Transverse colon (tissue), 4 donors: ENCODE data around the gene HEXD. TPM values are rescaled to one million over a fixed set of nuclear protein-coding genes. Genes with fewer than 3 reads are reported as not detected.

Experiments
- DNase-seq: peaks from one replicate; pipeline ENCODE4 v3.0.0-alpha.2; 2019
- H3K27ac ChIP-seq, 4 donors: fragments of 200-600 bp; sonication (generic); 2 replicates each; pipeline ENCODE4 v1.5.1; 2016 to 2018; ENCODE audit warnings: inconsistent platforms in 4 of 4
- H3K27me3 ChIP-seq: fragments of 200-600 bp; sonication (generic); 2 replicates; pipeline ENCODE4 v1.5.1; 2017; ENCODE audit warnings: inconsistent platforms
- H3K36me3 ChIP-seq, 4 donors: fragments of 200-600 bp; sonication (generic); 2 replicates each; pipeline ENCODE4 v1.5.1; 2017 to 2019; ENCODE audit warnings: inconsistent platforms in 4 of 4
- H3K4me1 ChIP-seq, 4 donors: fragments of 200-600 bp; sonication (generic); 2 replicates each; pipeline ENCODE4 v1.5.1; 2017 to 2020; ENCODE audit warnings: inconsistent platforms in 4 of 4
- H3K4me3 ChIP-seq, 4 donors: fragments of 200-600 bp; sonication (generic); 1 replicate in 1 of 4; 2 replicates in 3 of 4; pipeline versions ENCODE4 v1.5.1 to v1.6.1; 2017 to 2019; ENCODE audit warnings: inconsistent platforms in 4 of 4
- H3K9me3 ChIP-seq, 2 donors: fragments of 200-600 bp; sonication (generic); 2 replicates each; pipeline ENCODE4 v1.5.1; 2017 to 2019; ENCODE audit warnings: inconsistent platforms in 2 of 2
- EP300 ChIP-seq: sonication (generic); formaldehyde crosslinking; IDR thresholded peaks from one replicate; pipeline ENCODE4 v1.6.1; 2017; ENCODE audit warnings: antibody characterized with exemption, low read depth
- POLR2A ChIP-seq: fragments of 450-650 bp; IDR thresholded peaks from one replicate; pipeline ENCODE4 v1.6.1; 2016; ENCODE audit warnings: antibody characterized with exemption, mild to moderate bottlenecking, moderate library complexity
- POLR2AphosphoS5 ChIP-seq, 3 donors: sonication (generic); formaldehyde crosslinking; IDR thresholded peaks; one replicate each; pipeline ENCODE4 v1.6.1; 2016; ENCODE audit warnings: antibody characterized with exemption in 3 of 3
- WGBS, 2 donors: methylation state at CpG; one replicate each; pipeline ENCODE4 v1.1.5; 2018; ENCODE audit warnings: low coverage in 1 of 2; 5-methylcytosine and 5-hydroxymethylcytosine counted together
- in situ Hi-C, 4 donors: fragments of 200-750 bp; cut with MboI; loops; one replicate each; pipeline versions ENCODE4 v1.15.0 to v1.15.1; 2017; ENCODE audit warnings: low sequenced_read_pairs in 3 of 4, low pct_ligation_motif_present in 1 of 4, low pct_unique_long_range_greater_than_20kb in 1 of 4
- intact Hi-C: fragments of 100-400 bp; cut with DNase I; formaldehyde crosslinking; loops from one replicate; pipeline ENCODE4 v1.15.1; 2023; ENCODE audit warnings: low total_unique reads
- total RNA-seq, 4 donors: library from RNA; depleted of rRNA; stranded (reverse); fragments of >200 nt; gene quantifications; one replicate each; pipeline ENCODE4 v1.1.0, GENCODE V29; 2016
- TF ChIP-seq, protein P1 (sequence below), 5 experiments: fragments of 200-600 bp in 3 of 5; fragments of 450-650 bp in 2 of 5; sonication (generic) in 3 of 5; IDR thresholded peaks; 1 replicate in 2 of 5; 2 replicates in 3 of 5; pipeline ENCODE4 v1.5.1; 2016 to 2017; ENCODE audit warnings: antibody characterized with exemption in 5 of 5, inconsistent platforms in 3 of 5, mild to moderate bottlenecking in 2 of 5, moderate library complexity in 1 of 5

Gene HEXD
- total RNA-seq, 4 donors from 2014 or later: 45.5 to 258 (median 102) TPM

DNA sequence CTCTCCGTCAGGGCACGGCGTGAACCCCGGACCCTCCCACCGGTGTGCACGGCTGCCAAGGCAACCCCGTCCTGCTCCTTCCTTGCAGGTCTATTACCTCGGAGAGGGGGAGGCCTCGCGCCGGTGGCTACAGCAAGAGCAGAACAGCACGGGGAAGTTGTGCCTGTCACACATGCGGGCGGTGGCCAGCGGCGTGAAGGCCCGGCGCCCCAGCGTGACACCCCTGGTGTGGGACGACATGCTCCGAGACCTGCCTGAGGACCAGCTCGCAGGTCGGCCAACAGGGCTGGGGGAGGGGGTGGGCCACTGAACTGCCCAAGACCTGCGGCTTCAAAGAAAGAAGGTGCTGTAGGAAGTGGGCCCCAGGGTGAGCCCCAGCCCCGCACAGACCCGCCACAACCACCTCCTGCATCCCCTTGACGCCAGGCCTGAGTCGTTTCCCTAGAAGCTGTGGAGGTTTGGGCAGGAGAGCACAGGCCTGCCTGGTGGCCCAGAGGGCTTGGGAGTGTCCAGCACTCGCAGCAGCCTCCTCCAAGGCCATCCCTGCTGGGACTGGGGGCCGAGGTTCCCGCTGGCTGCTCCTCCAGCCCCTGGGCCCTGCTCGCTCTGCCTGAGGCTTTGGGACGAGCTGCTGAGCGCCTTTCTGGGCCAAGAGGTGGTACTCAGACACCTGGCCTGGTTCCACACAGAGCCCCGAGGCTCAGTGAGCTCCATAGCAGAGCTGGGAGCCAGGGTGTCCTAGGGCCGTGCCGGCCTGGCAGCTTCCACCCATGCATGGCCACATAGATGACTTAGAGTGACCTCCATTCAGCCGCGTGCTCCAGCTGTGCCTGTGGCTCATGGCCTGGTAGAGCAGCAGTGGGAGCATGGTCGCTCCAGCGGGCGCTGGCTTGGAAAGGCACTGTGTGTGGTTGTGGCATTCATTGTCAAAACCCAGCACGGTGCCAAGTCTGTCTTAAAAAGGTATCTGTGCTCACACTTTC is 17.7 kb downstream of the HEXD start:
- Histone ChIP-seq H3K4me1 (peaks cover 0 to 3% (median 1%) of the 10 kb centered on the region in 4 donors), H3K27ac (no peak overlapping the region), H3K27me3 (no peaks in the 10 kb centered on the region), H3K36me3 (no peaks in the 10 kb centered on the region), H3K9me3 (no peaks in the 10 kb centered on the region), H3K4me3 (no peak overlapping the region)
- intact Hi-C loops (no loop called here), in situ Hi-C loops (no loop called here)
- DNase-seq: no peak
- TF ChIP-seq, protein P1, sequence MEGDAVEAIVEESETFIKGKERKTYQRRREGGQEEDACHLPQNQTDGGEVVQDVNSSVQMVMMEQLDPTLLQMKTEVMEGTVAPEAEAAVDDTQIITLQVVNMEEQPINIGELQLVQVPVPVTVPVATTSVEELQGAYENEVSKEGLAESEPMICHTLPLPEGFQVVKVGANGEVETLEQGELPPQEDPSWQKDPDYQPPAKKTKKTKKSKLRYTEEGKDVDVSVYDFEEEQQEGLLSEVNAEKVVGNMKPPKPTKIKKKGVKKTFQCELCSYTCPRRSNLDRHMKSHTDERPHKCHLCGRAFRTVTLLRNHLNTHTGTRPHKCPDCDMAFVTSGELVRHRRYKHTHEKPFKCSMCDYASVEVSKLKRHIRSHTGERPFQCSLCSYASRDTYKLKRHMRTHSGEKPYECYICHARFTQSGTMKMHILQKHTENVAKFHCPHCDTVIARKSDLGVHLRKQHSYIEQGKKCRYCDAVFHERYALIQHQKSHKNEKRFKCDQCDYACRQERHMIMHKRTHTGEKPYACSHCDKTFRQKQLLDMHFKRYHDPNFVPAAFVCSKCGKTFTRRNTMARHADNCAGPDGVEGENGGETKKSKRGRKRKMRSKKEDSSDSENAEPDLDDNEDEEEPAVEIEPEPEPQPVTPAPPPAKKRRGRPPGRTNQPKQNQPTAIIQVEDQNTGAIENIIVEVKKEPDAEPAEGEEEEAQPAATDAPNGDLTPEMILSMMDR (IDR thresholded peaks at IDR 0.05): no peak
- TF ChIP-seq POLR2AphosphoS5 (IDR thresholded peaks at IDR 0.05) (no peak), EP300 (no peak), POLR2A (no peak)
- WGBS, 2 donors: 91% methylated on average over 32 of the region's 43 CpGs; no CpG with 5 or more reads in 1 of the 2 donors

- H3K27ac ChIP-seq: no peak overlapping the region
- no peak for TF ChIP-seq POLR2A
- TF ChIP-seq EP300: no peak
- TF ChIP-seq POLR2AphosphoS5 (IDR thresholded peaks at IDR 0.05): no peak
- TF ChIP-seq, protein P1 (IDR thresholded peaks at IDR 0.05): no peak
- intact Hi-C loops: no loop called here
- H3K36me3 ChIP-seq: no peaks in the 10 kb centered on the region
- H3K4me1 ChIP-seq: peaks cover 0 to 3% (median 1%) of the 10 kb centered on the region in 4 donors
- H3K9me3 ChIP-seq: no peaks in the 10 kb centered on the region
- no peaks in the 10 kb centered on the region for H3K27me3 ChIP-seq
- 92% methylated on average over 36 of the region's 36 CpGs; no CpG with 5 or more reads in 1 of the 2 donors for WGBS, 2 donors
- in situ Hi-C loops: no loop called here
- H3K4me3 ChIP-seq: no peak overlapping the region
- DNase-seq: no peak
Measured at GRCh38 chr17:82436601-82437324, 18.6 kb downstream of the HEXD start.

DNA sequence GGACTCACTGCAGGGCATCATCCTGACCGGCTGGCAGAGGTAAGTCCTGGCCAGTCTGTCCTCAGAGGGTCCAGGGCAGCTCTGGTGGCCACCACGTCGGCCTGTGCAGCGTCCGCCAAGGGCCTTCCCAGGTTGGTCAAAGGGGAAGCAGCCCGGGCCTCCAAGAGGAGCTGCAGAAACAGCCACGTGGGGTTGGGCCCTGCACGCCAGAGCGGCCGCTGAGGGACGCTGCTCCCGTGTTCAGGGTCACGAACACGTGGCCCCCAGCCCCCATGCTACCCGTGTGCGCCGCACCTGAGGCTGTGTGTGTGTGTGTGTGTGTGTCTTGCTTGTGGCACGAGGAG is 19.1 kb downstream of the HEXD start:
- 98% methylated on average over 12 of the region's 18 CpGs; no CpG with 5 or more reads in 1 of the 2 donors for whole genome bisulfite sequencing, 2 donors
- H3K36me3 ChIP-seq: no peaks in the 10 kb centered on the region
- in situ Hi-C loops (no loop called here), intact Hi-C loops (no loop called here)
- no peak overlapping the region for H3K27ac ChIP-seq
- no peak for TF ChIP-seq POLR2A
- TF ChIP-seq, protein P1 (IDR thresholded peaks at IDR 0.05): no peak
- no peak for TF ChIP-seq EP300
- TF ChIP-seq POLR2AphosphoS5 (IDR thresholded peaks at IDR 0.05): no peak
- H3K27me3 ChIP-seq: no peaks in the 10 kb centered on the region
- H3K4me3 ChIP-seq: no peak overlapping the region
- DNase-seq: no peak
- H3K4me1 ChIP-seq: peaks cover 0 to 3% (median 1%) of the 10 kb centered on the region in 4 donors
- H3K9me3 ChIP-seq: no peaks in the 10 kb centered on the region
